ENCODE data around the gene TTC14.
A peak's percentile ranks its signal among the peaks of the same experiment; 100 is the strongest.
"Not testable (repeated sequence)": the region's sequence is repeated elsewhere in the genome, so short reads cannot be mapped to it uniquely, and the experiment has no call there.

The TTC14 gene, protein sequence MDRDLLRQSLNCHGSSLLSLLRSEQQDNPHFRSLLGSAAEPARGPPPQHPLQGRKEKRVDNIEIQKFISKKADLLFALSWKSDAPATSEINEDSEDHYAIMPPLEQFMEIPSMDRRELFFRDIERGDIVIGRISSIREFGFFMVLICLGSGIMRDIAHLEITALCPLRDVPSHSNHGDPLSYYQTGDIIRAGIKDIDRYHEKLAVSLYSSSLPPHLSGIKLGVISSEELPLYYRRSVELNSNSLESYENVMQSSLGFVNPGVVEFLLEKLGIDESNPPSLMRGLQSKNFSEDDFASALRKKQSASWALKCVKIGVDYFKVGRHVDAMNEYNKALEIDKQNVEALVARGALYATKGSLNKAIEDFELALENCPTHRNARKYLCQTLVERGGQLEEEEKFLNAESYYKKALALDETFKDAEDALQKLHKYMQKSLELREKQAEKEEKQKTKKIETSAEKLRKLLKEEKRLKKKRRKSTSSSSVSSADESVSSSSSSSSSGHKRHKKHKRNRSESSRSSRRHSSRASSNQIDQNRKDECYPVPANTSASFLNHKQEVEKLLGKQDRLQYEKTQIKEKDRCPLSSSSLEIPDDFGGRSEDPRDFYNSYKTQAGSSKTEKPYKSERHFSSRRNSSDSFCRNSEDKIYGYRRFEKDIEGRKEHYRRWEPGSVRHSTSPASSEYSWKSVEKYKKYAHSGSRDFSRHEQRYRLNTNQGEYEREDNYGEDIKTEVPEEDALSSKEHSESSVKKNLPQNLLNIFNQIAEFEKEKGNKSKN

GRCh38 chr3:180601688-180602666 lies at the start of gene TTC14:
Gene TTC14 (plus strand): TSS chr3:180602163. CDS start chr3:180602262, 99 bp downstream.
- DNase-seq, result peak; percentile 97

DNA sequence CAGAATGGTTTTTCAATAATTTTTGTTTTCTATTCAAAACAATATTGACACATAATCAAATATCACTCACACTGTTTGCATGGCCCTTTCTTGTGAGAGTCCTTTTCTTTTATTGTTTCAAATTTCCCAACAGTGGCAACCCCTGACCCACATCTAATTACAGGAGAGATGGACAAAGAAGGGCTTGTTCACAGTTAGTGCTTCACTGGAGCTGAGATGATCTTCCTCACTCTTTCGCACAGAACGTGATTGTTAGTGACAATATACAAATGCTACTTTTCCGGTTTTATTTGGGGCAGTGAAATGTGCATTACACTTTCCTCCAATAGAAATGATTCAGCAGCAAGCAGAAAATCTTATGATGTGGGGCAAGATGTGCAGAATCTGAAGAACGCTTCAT lies 38.6 kb upstream of the TTC14 start:
- no peak for DNase-seq

GRCh38 chr3:180564676-180565075 lies 37.3 kb upstream of the TTC14 start:
- no peak for DNase-seq

DNA sequence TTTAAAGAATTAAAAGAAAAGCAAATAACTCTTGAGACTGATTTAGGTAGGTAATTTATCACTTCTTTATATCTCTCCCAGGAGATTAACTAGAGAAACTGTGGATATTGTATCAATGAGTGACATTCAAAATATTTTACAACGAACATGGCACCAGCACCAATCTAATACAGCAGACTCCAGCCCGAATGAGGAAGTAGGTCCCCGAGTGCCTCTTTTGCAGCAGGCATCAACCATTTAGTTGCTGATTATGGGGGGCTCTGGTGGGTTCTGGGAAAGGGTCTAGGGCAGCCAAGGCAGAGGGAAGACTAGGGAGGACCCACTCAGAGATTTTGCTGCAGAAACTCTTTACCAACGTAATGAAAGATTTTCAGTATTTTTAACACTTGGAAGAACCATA lies 31.7 kb upstream of the TTC14 start:
- no peak for DNase-seq

- no peak for DNase-seq
These were observed 29.9 kb upstream of the TTC14 start for GRCh38 chr3:180571831-180572598.

DNA sequence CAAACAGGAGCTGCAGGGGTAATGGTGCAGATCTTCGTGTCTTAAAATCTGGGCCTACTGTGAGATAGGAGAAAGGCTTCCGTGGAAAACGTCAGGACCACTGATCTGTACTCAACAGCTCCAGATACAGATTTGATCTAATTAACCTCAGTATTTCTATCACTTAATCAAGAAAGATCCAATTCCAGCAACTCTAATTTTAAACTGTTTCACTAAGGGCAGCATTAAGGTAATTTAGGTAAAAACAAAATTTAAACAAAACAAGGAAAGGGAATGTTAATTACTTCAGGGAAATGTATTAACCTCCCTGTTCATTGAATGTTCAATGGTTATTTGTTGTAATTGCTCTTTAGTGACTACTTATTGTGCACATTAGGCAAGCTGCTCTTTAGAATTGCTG lies 26.4 kb upstream of the TTC14 start:
- DNase-seq, result no peak

GRCh38 chr3:180580934-180581333 lies 21.0 kb upstream of the TTC14 start:
- no peak for DNase-seq

DNA sequence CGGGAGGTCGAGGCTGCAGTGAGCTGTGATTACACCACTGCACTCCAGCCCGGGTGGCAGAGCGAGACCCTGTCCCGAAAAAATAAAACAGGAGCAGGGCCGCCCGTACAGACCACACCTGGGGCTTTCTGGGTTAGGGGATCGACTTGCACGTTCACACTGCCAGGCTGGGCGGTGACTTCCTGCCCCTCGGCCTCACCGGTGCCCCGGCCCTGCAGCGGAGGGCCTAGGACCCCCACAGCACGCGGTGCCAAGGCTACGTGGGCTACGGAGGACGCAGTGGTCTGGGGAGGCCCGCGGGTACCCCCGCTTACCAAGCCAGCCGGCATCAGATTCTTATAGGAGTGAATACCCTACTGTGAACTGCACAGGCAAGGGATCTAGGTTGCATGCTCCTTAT lies 11.6 kb upstream of the TTC14 start:
- no peak for DNase-seq

GRCh38 chr3:180593631-180594030 lies 8.3 kb upstream of the TTC14 start:
- not testable (repeated sequence) for DNase-seq

GRCh38 chr3:180594631-180595558 lies 7.1 kb upstream of the TTC14 start:
- DNase-seq, result no peak

DNA sequence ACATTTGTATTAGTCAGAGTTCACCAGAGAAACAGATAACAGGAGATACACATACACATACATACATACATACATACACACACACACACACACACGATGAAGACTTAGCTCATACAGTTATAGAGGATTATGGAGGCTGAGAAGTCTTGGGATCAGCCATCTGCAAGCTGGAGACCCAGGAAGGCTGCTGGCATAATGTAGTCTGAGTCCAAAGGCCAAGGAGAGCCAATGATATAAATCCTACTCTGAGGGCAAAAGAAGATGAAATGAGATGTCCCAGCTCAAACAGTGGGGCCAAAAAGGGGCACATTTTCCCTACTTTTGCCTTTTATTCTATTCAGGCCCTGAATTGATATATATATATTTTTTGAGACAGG lies 6.4 kb upstream of the TTC14 start:
- DNase-seq, result no peak

DNA sequence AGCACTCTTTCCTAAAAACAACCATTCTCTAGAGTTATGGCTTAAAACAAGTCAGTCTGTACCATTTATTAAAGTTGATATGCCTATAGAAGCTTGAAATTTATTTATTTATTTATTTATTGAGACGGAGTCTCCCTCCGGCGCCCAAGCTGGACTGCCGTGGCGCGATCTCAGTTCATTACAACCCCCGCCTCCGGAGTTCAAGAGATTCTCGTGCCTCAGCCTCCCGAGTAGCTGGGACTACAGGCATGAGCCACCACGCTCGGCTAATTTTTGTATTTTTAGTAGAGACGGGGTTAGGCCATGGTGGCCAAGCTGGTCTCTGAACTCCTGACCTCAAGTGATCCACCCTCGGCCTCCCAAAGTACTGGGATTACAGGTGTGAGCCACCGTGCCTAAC lies 1.5 kb upstream of the TTC14 start:
- DNase-seq, result peak; percentile 53

DNA sequence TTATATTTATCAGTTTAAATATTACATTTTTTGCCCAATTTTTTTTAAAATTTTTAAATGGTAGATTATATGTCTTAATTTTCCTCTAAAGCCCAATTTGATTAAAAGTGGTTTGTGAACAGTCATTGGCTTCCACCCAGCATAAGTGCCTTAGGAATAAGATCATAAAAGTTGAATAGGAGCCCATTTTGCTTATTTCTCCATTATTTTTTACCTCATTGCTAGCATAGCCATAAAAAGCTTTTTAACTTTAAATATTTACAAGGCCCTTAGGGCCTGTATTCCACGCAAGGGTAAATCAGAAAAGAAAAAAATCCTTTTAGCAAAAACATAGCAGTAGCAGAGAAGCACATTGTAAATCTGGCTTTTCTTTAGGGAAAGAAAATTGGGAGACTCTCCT lies 9.0 kb downstream of the TTC14 start:
- no peak for DNase-seq

DNA sequence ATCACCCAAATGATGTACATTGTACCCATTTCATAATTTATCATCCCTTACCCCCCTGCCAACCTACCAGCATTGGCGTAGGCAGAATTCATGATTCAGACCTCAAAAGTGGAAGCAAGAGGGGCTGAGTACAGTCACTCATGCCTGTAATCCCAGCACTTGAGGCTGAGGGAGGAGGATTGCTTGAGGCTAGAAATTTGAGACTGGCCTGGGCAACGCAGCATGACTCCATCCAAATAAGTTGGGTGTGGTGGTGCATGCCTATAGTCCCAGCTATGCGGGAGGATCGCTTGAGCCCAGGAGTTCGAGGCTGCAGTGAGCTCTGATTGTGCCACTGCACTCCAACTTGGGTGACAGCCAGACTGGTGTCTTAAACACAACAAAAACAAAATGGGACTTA lies 10.4 kb downstream of the TTC14 start:
- DNase-seq, result no peak

DNA sequence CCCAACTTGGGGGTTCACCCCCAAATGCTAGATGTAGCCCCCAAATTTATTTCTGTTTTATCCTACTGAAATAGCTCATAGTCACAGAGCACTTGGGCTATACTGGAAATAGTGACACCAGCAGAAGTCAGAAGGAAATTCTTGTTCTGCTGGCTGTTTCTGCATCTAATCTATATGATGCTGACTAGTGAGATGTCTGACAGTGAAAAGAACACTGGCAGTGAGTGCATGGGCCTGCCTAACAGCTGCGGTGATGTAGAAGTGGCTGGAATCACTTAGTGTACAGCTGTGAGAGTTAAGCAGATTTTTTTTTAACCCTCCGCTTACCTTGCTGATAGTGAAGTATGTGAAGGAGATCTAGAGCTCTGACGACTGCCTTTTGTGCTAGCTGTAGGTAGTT lies 14.0 kb downstream of the TTC14 start:
- DNase-seq, result no peak

DNA sequence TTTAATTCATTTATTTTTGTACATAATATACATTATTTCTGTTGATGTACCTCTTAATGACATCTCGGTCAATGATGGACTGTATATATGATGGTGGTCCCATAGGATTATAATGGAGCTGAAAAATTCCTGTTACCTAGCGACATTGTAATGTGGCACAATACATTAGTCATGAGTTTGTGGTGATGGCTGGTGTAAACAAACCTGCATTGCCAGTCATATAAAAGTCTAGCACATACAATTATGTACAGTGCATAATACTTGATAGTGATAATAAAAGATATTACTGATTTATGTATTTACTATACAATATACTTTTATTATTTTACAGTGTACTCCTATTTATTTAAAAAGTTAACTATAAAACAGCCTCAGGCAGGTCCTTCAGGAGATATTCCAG lies 15.1 kb downstream of the TTC14 start:
- no peak for DNase-seq

- not testable (repeated sequence) for DNase-seq
These were observed 16.6 kb downstream of the TTC14 start for GRCh38 chr3:180618563-180618962.

DNA sequence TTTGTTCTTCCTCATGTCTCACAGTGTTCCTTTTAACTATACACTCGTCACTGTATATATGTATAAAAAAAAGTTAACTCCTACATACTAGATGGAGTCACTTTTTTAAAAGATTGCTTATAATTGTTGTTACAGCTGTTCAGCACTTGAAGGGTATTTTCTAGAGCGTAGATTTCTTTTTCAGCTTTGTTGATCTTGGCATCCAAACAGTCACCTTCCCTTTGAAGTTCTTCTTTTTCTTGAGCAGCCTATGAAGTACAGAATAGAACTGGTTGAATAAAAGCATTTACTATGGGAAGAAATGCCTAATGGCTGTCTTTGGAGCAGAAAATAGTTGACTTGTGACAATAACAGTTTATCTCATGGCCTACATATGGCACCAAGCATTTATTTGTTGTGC lies 17.8 kb downstream of the TTC14 start:
- no peak for DNase-seq

DNA sequence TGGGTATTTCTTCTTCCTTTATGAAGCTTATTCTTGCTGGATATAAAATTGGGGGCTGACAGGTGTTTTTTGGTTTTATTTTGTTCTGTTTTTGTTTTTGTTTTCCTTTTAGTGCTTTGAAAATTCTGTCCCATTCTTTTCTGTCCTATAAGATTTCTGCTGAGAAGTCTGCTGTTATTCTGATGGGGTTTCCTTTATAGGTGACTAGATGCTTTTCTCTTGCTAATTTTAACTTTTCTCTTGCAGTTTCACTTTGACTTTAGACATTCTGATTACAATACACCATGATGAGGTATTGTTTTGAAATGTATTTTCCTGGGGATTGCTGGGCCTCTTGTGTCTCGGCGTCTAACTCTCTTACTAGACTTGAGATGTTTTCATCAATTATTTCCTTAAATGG lies 22.8 kb downstream of the TTC14 start:
- DNase-seq, result no peak

DNA sequence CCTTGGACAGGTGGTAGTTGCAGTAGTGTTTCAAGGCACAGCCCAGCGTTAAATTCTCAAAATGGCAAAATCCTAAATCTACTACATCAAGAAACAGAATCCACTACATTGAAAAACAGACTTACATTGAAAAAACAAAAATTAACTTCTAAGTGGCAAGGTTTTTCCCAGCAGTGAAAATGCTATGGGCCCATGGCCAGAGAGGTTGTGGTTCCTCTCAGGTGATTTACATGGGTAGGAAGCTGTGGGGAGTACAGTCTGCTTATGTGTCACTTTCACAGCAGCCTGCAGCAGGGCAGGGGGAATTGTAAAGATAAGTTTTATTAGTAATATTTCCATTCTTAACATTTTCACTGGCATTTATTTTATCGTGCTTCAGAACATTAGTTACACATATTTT lies 24.9 kb downstream of the TTC14 start:
- no peak for DNase-seq

GRCh38 chr3:180630371-180630770 lies 28.4 kb downstream of the TTC14 start:
- no peak for DNase-seq

All from activated effector memory CD4-positive, alpha-beta T cell treated with anti-CD3 and anti-CD28 coated beads, Interleukin-2, amount 50 U/mL, for 16 hours (primary cell).